Endothelial cell of umbilical vein (primary cell): ENCODE results near the gene RHBDD3. TPM values are rescaled to one million over a fixed set of nuclear protein-coding genes. Genes with fewer than 3 reads are reported as not detected.

Experiments
- Bru-seq: library from RNA; stranded (reverse); fragments of 400-500 nt; gene quantifications from one replicate; lab custom pipeline; 2021; lab: Mats Ljungman, UMichigan
- BruChase-seq, 2 experiments: library from RNA; stranded (reverse); fragments of 400-500 nt; gene quantifications; one replicate each; lab custom pipeline; 2021; lab: Mats Ljungman, UMichigan
- BruUV-seq: library from RNA; stranded (reverse); fragments of 400-500 nt; replicated peaks from 2 replicates; lab custom pipeline; 2021; lab: Mats Ljungman, UMichigan
- CTCF ChIA-PET: fragments of 300-600, 350-600 bp; sonication (Branson Sonifier 250); formaldehyde crosslinking; loops from one replicate; lab custom pipeline; 2021; ENCODE audit warnings: antibody characterized with exemption, inconsistent platforms; lab: Charles Lee
- POLR2A ChIA-PET: fragments of 300-600, 350-600 bp; sonication (Branson Sonifier 250); formaldehyde crosslinking; loops from one replicate; lab custom pipeline; 2021; ENCODE audit warnings: antibody characterized with exemption, inconsistent platforms; lab: Charles Lee
- DNase-seq: peaks from one replicate; pipeline ENCODE4 v3.0.0-alpha.2; 2011; ENCODE audit warnings: low read depth, low spot score
- FAIRE-seq: peaks from 2 replicates; lab custom pipeline; 2011; peaks lifted over from hg19 to GRCh38; lab: Jason Lieb, UNC
- H2AFZ ChIP-seq: 2 replicates; pipeline ENCODE4 v1.6.0; 2012; ENCODE audit warnings: low read depth, low read length, control low read depth, inconsistent platforms
- H3K27ac ChIP-seq: 2 replicates; pipeline ENCODE4 v1.5.1; 2011; ENCODE audit warnings: low read depth, mild to moderate bottlenecking, control low read depth, low read length, moderate library complexity; ENCODE audit not compliant: insufficient read depth
- H3K27me3 ChIP-seq, 2 experiments: 2 replicates each; pipeline versions ENCODE4 v1.6.0 to v1.6.1; 2011; ENCODE audit warnings: low read length in 2 of 2, mixed read lengths in 1 of 2; ENCODE audit not compliant: control insufficient read depth in 2 of 2, insufficient read depth in 2 of 2
- H3K36me3 ChIP-seq, 2 experiments: 2 replicates in 1 of 2; 3 replicates in 1 of 2; pipeline ENCODE4 v1.5.1; 2011; ENCODE audit warnings: low read length in 2 of 2, mild to moderate bottlenecking in 1 of 2, moderate library complexity in 1 of 2; ENCODE audit not compliant: control insufficient read depth in 2 of 2, insufficient read depth in 2 of 2; ENCODE audit errors: extremely low read depth in 1 of 2
- H3K4me1 ChIP-seq: 3 replicates; pipeline ENCODE4 v1.5.1; 2011; ENCODE audit warnings: mild to moderate bottlenecking, low read length; ENCODE audit not compliant: control insufficient read depth, insufficient read depth; ENCODE audit errors: extremely low read depth
- H3K4me2 ChIP-seq: 2 replicates; pipeline ENCODE4 v1.6.1; 2011; ENCODE audit warnings: low read length, control low read depth, mixed read lengths; ENCODE audit not compliant: insufficient read depth
- H3K4me3 ChIP-seq, 3 experiments: fragments of 200-600 bp in 1 of 3; sonication (generic), shearing (Covaris generic) in 1 of 3; replicated peaks in 1 of 3; 2 replicates each; pipeline ENCODE4 v1.5.1; 2011 to 2016; ENCODE audit warnings: control low read depth in 3 of 3, low read length in 3 of 3, mild to moderate bottlenecking in 2 of 3, inconsistent platforms in 1 of 3, low read depth in 1 of 3, moderate library complexity in 1 of 3; ENCODE audit not compliant: insufficient read depth in 1 of 3
- H3K79me2 ChIP-seq: 2 replicates; pipeline ENCODE4 v1.6.0; 2012; ENCODE audit warnings: low read length, inconsistent platforms; ENCODE audit not compliant: control insufficient read depth, insufficient read depth
- H3K9ac ChIP-seq: replicated peaks from 2 replicates; pipeline ENCODE3; 2011; ENCODE audit warnings: low read length, control low read depth; ENCODE audit not compliant: insufficient read depth; ENCODE audit errors: extremely low read depth
- H3K9me1 ChIP-seq: replicated peaks from 3 replicates; pipeline ENCODE4 v1.6.0; 2011; ENCODE audit warnings: mild to moderate bottlenecking, low read length; ENCODE audit not compliant: control insufficient read depth, insufficient read depth; ENCODE audit errors: extremely low read depth
- H3K9me3 ChIP-seq: replicated peaks from 2 replicates; pipeline ENCODE4 v1.5.1; 2012; ENCODE audit warnings: low read length, inconsistent platforms; ENCODE audit not compliant: control insufficient read depth, insufficient read depth
- H4K20me1 ChIP-seq: replicated peaks from 2 replicates; pipeline ENCODE3; 2011; ENCODE audit warnings: mild to moderate bottlenecking, low read length; ENCODE audit not compliant: control insufficient read depth, insufficient read depth; ENCODE audit errors: extremely low read depth
- EZH2 ChIP-seq: IDR thresholded peaks from 2 replicates; pipeline ENCODE4 v1.6.1; 2012; ENCODE audit warnings: borderline replicate concordance, low read depth, mild to moderate bottlenecking, moderate library complexity, low read length, inconsistent platforms; ENCODE audit not compliant: severe bottlenecking
- FOS ChIP-seq: IDR thresholded peaks from 2 replicates; pipeline ENCODE4 v1.6.1; 2011; ENCODE audit warnings: mild to moderate bottlenecking, low read length, moderate library complexity, borderline replicate concordance; ENCODE audit not compliant: insufficient read depth
- GATA2 ChIP-seq: IDR thresholded peaks from 2 replicates; pipeline ENCODE4 v1.7.0; 2011; ENCODE audit warnings: low read depth, mild to moderate bottlenecking, moderate library complexity, mixed read lengths, low read length; ENCODE audit not compliant: insufficient read length, insufficient read depth
- POLR2A ChIP-seq: IDR thresholded peaks from 2 replicates; pipeline ENCODE4 v1.6.1; 2012; ENCODE audit warnings: low read depth, mild to moderate bottlenecking, control low read depth, low read length
- dilution Hi-C: fragments of 300-500 bp; cut with MboI; formaldehyde crosslinking; loops from one replicate; pipeline ENCODE4 v1.15.0; 2019; ENCODE audit warnings: low sequenced_read_pairs; ENCODE audit not compliant: extremely low pct_ligation_motif_present
- intact Hi-C: fragments of 100-400 bp; cut with micrococcal nuclease; formaldehyde crosslinking; loops from one replicate; pipeline ENCODE4 v1.10.0; 2022
- long read RNA-seq: library from polyadenylated mRNA; stranded (forward); transcript quantifications from one replicate; pipeline ENCODE4 v2.0.0, GENCODE V29; 2021
- polyA minus RNA-seq, 3 experiments: library from RNA; depleted of rRNA, polyadenylated mRNA; stranded (reverse); fragments of >200 nt; gene quantifications; 1 replicate in 1 of 3; 2 replicates in 2 of 3; pipeline ENCODE4 v1.2.3, GENCODE V29; 2011
- polyA plus RNA-seq, 4 experiments: library from polyadenylated mRNA; depleted of rRNA in 3 of 4; stranded (reverse) in 3 of 4; unstranded in 1 of 4; fragments of >200 nt; gene quantifications; 2 replicates each; pipeline versions ENCODE4 v1.2.1 to v1.2.3, GENCODE V29; 2011 to 2012; ENCODE audit warnings: missing spikeins in 1 of 4
- total RNA-seq: library from RNA; stranded (reverse); gene quantifications from 2 replicates; pipeline ENCODE4 v1.2.3, GENCODE V29; 2021
- TF ChIP-seq, protein P1 (sequence below), 2 donors: IDR thresholded peaks; 1 replicate in 1 of 2; 2 replicates in 1 of 2; pipeline ENCODE4 v1.5.1; 2011; ENCODE audit warnings: low read length in 2 of 2, mild to moderate bottlenecking in 2 of 2, moderate library complexity in 2 of 2, control low read depth in 1 of 2, inconsistent platforms in 1 of 2, low read depth in 1 of 2; ENCODE audit not compliant: insufficient read depth in 1 of 2; ENCODE audit errors: extremely low read depth in 1 of 2
- TF ChIP-seq, protein P2 (sequence below): IDR thresholded peaks from 2 replicates; pipeline ENCODE4 v1.6.1; 2011; ENCODE audit not compliant: insufficient read depth, insufficient read length

The RHBDD3 gene
- total RNA-seq (31.3 and 36.3 TPM in 2 replicates), polyA plus RNA-seq (37.2 and 46.0 TPM in 2 replicates), polyA minus RNA-seq (9.3 and 17.8 TPM in 2 replicates), Bru-seq, nascent RNA (percentile 63 among the genes with signal in this experiment), BruChase-seq, experiment 1, labeled RNA remaining after a 6-hour chase (percentile 76 among the genes with signal in this experiment), BruChase-seq, experiment 2, labeled RNA remaining after a 2-hour chase (percentile 75 among the genes with signal in this experiment)
- 22.0 and 32.2 TPM in 2 replicates for polyA plus RNA-seq (2011; cell fraction: cytosol; rRNA removed)
- polyA plus RNA-seq (2011; cell fraction: nucleus; rRNA removed): 42.9 and 48.5 TPM in 2 replicates
- polyA plus RNA-seq (2012): 17.3 and 17.4 TPM in 2 replicates
- 8.6 TPM for polyA minus RNA-seq (2011; cell fraction: cytosol; rRNA and poly(A)+ RNA removed)
- 10.9 and 15.6 TPM in 2 replicates for polyA minus RNA-seq (2011; cell fraction: nucleus; rRNA and poly(A)+ RNA removed)
- long read RNA-seq, transcript RHBDD3-201 (7 exons, 1,794 nt): major isoform, 36 of 79 reads
- long read RNA-seq, partial matches to known transcripts: 10 of 79 reads
- long read RNA-seq, other reads (novel, unspliced or antisense): 30 of 79 reads

GRCh38 chr22:29267858-29268510 lies at the start of gene RHBDD3, which contains the start of gene EWSR1:
RHBDD3 (minus strand) TSS chr22:29267981; CDS start chr22:29265626, 2,355 bp downstream.
EWSR1 (plus strand) TSS chr22:29268268; CDS start chr22:29268337, 69 bp downstream.
- dilution Hi-C loops: no loop called here
- peaks cover 40% of the 10 kb centered on the region for H3K4me1 ChIP-seq
- H3K4me2 ChIP-seq: peak within 1 kb of the TSS; percentile 95
- peaks cover 19% of the 10 kb centered on the region for H4K20me1 ChIP-seq
- FAIRE-seq (peak; percentile 84), DNase-seq (peak; percentile 93)
- peak within 1 kb of the TSS; percentile 100 for H3K9ac ChIP-seq
- peak within 1 kb of the TSS; percentile 90 for H2AFZ ChIP-seq
- TF ChIP-seq, protein P1, sequence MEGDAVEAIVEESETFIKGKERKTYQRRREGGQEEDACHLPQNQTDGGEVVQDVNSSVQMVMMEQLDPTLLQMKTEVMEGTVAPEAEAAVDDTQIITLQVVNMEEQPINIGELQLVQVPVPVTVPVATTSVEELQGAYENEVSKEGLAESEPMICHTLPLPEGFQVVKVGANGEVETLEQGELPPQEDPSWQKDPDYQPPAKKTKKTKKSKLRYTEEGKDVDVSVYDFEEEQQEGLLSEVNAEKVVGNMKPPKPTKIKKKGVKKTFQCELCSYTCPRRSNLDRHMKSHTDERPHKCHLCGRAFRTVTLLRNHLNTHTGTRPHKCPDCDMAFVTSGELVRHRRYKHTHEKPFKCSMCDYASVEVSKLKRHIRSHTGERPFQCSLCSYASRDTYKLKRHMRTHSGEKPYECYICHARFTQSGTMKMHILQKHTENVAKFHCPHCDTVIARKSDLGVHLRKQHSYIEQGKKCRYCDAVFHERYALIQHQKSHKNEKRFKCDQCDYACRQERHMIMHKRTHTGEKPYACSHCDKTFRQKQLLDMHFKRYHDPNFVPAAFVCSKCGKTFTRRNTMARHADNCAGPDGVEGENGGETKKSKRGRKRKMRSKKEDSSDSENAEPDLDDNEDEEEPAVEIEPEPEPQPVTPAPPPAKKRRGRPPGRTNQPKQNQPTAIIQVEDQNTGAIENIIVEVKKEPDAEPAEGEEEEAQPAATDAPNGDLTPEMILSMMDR (IDR thresholded peaks at IDR 0.05; ENCODE audit: extremely low read depth in 1 of 2, insufficient read depth in 1 of 2, low read depth in 1 of 2, low read length in 2 of 2): no peak
- TF ChIP-seq, protein P2, sequence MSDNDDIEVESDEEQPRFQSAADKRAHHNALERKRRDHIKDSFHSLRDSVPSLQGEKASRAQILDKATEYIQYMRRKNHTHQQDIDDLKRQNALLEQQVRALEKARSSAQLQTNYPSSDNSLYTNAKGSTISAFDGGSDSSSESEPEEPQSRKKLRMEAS: peak; percentile 26
- TF ChIP-seq FOS: peak; percentile 64
- TF ChIP-seq EZH2: no peak
- no peak for TF ChIP-seq GATA2
- TF ChIP-seq POLR2A: peak; percentile 73
- H3K9me3 ChIP-seq: no peaks in the 10 kb centered on the region
- CTCF ChIA-PET: interaction anchor here (2.2 kb wide), 1 partner anchor 22 kb away, joined by 11 read pairs; no protein-coding TSS in a partner anchor
- no TSS peak for BruUV-seq
- peaks cover 15 to 19% of the 10 kb centered on the region in 2 experiments for H3K36me3 ChIP-seq
- H3K9me1 ChIP-seq: no peaks in the 10 kb centered on the region
- H3K4me3 ChIP-seq: peak within 1 kb of the TSS; percentile 75 to 85 (median 84)
- POLR2A ChIA-PET: no interaction called here
- no peaks in the 10 kb centered on the region for H3K27me3 ChIP-seq
- intact Hi-C loops: loop anchor here (5.0 kb wide), 1 partner anchor 39 kb away; the partner anchor contains the start of gene GAS2L1
- H3K27ac ChIP-seq: peak within 1 kb of the TSS; percentile 100
- H3K79me2 ChIP-seq: peaks cover 67% of the 10 kb centered on the region
